ENCODE data around the gene ZNF407. TPM values are rescaled to one million over a fixed set of nuclear protein-coding genes. Genes with fewer than 3 reads are reported as not detected.

The ZNF407 gene
- total and polyA plus RNA-seq, 2 of the 13 experiments (the other 11 are each of a cell fraction or from before 2014, with no cell fraction given), result 2.3 to 8.7 TPM

DNA sequence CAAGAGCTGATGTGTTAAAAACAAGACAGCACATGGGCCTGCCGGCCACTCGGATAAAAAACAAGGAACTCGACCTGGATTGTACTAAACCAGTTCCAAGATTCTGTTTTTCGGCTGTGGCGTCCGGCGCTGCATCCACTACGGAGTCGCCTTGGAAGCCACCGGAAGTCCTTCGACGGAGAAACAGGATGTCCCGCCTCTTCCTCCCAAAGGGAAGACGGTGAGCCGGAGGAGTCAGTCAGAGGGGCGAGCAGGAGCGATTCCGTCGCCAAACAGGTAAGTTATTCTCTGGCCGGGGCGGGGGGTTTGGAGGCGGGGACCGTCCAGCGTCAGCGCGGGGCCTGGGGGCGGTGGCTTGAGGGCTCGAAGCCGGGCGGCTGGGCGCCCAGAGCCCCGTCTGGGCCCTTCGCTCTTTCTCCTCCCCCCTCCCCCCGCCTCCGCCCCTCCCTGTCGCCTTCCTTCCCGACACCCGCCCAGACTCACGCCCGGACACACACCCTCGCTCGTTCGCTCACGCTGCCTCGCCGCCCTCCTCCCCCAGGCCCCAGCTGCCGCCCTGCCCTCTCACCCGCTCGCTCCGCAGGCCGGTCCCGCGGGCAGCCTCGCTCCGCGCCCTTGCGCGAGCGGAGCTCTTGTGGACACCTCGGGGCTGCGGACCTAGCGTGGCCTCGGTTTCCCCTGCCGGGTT lies at the start of gene ZNF407 (continued):
- TF ChIP-seq, protein P1, sequence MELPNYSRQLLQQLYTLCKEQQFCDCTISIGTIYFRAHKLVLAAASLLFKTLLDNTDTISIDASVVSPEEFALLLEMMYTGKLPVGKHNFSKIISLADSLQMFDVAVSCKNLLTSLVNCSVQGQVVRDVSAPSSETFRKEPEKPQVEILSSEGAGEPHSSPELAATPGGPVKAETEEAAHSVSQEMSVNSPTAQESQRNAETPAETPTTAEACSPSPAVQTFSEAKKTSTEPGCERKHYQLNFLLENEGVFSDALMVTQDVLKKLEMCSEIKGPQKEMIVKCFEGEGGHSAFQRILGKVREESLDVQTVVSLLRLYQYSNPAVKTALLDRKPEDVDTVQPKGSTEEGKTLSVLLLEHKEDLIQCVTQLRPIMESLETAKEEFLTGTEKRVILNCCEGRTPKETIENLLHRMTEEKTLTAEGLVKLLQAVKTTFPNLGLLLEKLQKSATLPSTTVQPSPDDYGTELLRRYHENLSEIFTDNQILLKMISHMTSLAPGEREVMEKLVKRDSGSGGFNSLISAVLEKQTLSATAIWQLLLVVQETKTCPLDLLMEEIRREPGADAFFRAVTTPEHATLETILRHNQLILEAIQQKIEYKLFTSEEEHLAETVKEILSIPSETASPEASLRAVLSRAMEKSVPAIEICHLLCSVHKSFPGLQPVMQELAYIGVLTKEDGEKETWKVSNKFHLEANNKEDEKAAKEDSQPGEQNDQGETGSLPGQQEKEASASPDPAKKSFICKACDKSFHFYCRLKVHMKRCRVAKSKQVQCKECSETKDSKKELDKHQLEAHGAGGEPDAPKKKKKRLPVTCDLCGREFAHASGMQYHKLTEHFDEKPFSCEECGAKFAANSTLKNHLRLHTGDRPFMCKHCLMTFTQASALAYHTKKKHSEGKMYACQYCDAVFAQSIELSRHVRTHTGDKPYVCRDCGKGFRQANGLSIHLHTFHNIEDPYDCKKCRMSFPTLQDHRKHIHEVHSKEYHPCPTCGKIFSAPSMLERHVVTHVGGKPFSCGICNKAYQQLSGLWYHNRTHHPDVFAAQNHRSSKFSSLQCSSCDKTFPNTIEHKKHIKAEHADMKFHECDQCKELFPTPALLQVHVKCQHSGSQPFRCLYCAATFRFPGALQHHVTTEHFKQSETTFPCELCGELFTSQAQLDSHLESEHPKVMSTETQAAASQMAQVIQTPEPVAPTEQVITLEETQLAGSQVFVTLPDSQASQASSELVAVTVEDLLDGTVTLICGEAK (IDR thresholded peaks at IDR 0.05), result peak; percentile 64
- TF ChIP-seq, protein P1 (CRISPR knock-in tag; IDR thresholded peaks at IDR 0.05), result no peak; the same call in 1 of the 2 replicates
- no peak for TF ChIP-seq BCL6 (CRISPR knock-in tag; IDR thresholded peaks at IDR 0.05)
- TF ChIP-seq FOXK1 (CRISPR knock-in tag; IDR thresholded peaks at IDR 0.05; ENCODE audit: borderline replicate concordance, low read depth), result peak; percentile 46; the same call in 1 of the 2 replicates
- TF ChIP-seq HNF4G (IDR thresholded peaks at IDR 0.05; ENCODE audit: borderline replicate concordance, low read depth, low read length), result no peak
- TF ChIP-seq HNF4G (CRISPR knock-in tag; IDR thresholded peaks at IDR 0.05; ENCODE audit: borderline replicate concordance, low read depth), result peak; percentile 12; the same call in 1 of the 2 replicates
- TF ChIP-seq, protein P2, sequence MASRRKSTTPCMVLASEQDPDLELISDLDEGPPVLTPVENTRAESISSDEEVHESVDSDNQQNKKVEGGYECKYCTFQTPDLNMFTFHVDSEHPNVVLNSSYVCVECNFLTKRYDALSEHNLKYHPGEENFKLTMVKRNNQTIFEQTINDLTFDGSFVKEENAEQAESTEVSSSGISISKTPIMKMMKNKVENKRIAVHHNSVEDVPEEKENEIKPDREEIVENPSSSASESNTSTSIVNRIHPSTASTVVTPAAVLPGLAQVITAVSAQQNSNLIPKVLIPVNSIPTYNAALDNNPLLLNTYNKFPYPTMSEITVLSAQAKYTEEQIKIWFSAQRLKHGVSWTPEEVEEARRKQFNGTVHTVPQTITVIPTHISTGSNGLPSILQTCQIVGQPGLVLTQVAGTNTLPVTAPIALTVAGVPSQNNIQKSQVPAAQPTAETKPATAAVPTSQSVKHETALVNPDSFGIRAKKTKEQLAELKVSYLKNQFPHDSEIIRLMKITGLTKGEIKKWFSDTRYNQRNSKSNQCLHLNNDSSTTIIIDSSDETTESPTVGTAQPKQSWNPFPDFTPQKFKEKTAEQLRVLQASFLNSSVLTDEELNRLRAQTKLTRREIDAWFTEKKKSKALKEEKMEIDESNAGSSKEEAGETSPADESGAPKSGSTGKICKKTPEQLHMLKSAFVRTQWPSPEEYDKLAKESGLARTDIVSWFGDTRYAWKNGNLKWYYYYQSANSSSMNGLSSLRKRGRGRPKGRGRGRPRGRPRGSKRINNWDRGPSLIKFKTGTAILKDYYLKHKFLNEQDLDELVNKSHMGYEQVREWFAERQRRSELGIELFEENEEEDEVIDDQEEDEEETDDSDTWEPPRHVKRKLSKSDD (CRISPR knock-in tag; IDR thresholded peaks at IDR 0.05; ENCODE audit: low read depth), result 0 out of 2 replicates have a peak, but pooled peaks have one; percentile 67
- TF ChIP-seq ZNF724P (CRISPR knock-in tag; IDR thresholded peaks at IDR 0.05; ENCODE audit: borderline replicate concordance), result 0 out of 2 replicates have a peak, but pooled peaks have one; percentile 36
- peak; percentile 15; the same call in 1 of the 2 replicates for TF ChIP-seq ARNT2 (CRISPR knock-in tag; IDR thresholded peaks at IDR 0.05; ENCODE audit: low read depth)
- 0 out of 2 replicates have a peak, but pooled peaks have one; percentile 21 for TF ChIP-seq NFATC3 (CRISPR knock-in tag; IDR thresholded peaks at IDR 0.05)
- TF ChIP-seq CENPT (CRISPR knock-in tag; IDR thresholded peaks at IDR 0.05; ENCODE audit: low read depth), result no peak
- 0 out of 2 replicates have a peak, but pooled peaks have one; percentile 12 for TF ChIP-seq ZNF343 (CRISPR knock-in tag; IDR thresholded peaks at IDR 0.05)
- peak; percentile 41; the same call in 1 of the 2 replicates for TF ChIP-seq SAP130 (CRISPR knock-in tag; IDR thresholded peaks at IDR 0.05; ENCODE audit: low read depth)
- peak; percentile 74 for TF ChIP-seq POLR2G (IDR thresholded peaks at IDR 0.05; ENCODE audit: low read depth, low read length)
- TF ChIP-seq ZNF746 (CRISPR knock-in tag; IDR thresholded peaks at IDR 0.05), result peak; percentile 19; the same call in 1 of the 2 replicates
- TF ChIP-seq, protein P3, sequence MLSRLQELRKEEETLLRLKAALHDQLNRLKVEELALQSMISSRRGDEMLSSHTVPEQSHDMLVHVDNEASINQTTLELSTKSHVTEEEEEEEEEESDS (CRISPR knock-in tag; IDR thresholded peaks at IDR 0.05; ENCODE audit: borderline replicate concordance), result 0 out of 2 replicates have a peak, but pooled peaks have one; percentile 37
